Chondrocyte (in vitro differentiated cells): ENCODE measurements around the gene SLC66A3. TPM values are rescaled to one million over a fixed set of nuclear protein-coding genes. Genes with fewer than 3 reads are reported as not detected.

ENCODE experiments used
- DNase-seq: peaks from one replicate; pipeline ENCODE4 v3.0.0; 2021; ENCODE audit warnings: mixed read lengths, low spot score
- H3K27ac Mint-ChIP-seq: one replicate; pipeline ENCODE4 v1.8.0; 2021; ENCODE audit warnings: mild to moderate bottlenecking, moderate library complexity, mixed read lengths; ENCODE audit not compliant: unreplicated experiment
- H3K27me3 Mint-ChIP-seq: 2 replicates; pipeline ENCODE4 v1.8.0; 2021; ENCODE audit warnings: low read depth, mixed read lengths
- H3K36me3 Mint-ChIP-seq: 2 replicates; pipeline ENCODE4 v1.8.0; 2021; ENCODE audit warnings: low read depth, mixed read lengths
- H3K4me1 Mint-ChIP-seq: 2 replicates; pipeline ENCODE4 v1.8.0; 2021; ENCODE audit warnings: low read depth, mild to moderate bottlenecking, mixed read lengths
- H3K4me3 Mint-ChIP-seq: one replicate; pipeline ENCODE4 v1.8.0; 2021; ENCODE audit warnings: mild to moderate bottlenecking, moderate library complexity, mixed read lengths; ENCODE audit not compliant: unreplicated experiment
- H3K9me3 Mint-ChIP-seq: 2 replicates; pipeline ENCODE4 v1.8.0; 2021; ENCODE audit warnings: low read depth, mixed read lengths
- total RNA-seq: library from RNA; stranded (reverse); gene quantifications from 3 replicates; pipeline ENCODE4 v1.2.1, GENCODE V29; 2021
- TF ChIP-seq, protein P1 (sequence below): fragments of 200-600 bp; sonication (generic); IDR thresholded peaks from 2 replicates; pipeline ENCODE4 v1.5.0; 2021; ENCODE audit warnings: antibody characterized with exemption, mild to moderate bottlenecking, moderate library complexity

Gene SLC66A3
- total RNA-seq, 1 donor from 2014 or later: 29.3 TPM

DNA sequence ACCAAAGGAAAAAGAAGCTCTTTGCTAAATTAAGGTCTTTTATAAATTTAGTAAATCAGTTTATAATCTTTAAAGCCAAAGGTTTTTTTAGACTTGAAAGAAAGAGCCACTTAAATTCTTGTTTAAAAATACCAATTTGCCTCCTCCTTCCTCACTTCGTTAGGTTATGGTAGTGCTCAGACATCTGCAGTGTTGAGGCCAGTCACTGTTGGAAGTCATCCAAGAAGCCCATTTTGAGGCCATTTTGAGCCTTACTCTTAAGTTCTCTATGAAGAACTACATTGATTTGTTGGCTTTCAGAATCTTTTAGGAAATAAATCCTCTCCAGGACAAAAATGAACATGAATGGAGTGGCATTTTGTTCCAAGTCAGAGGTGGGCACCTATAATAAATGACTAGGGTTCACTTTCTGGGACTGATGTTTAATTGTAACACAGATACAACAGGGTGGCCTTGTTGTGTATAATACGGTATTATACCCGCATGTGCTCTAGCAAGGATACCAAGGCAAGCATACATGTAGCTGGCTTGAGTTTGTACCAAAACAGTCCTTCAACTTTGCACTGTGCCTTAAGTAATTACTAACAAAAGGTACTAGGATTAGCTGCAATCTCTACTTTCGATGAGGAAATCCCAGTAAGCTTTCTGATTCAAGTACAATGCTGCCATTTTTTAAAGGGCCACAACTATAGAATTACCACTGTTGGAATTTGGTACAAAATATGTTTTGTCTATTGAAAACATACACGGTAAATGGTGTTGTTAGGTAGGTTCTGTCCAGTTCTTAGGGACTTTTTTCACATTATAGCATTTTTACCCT lies 22.8 kb downstream of the SLC66A3 start:
- H3K4me3 Mint-ChIP-seq: no peak overlapping the region
- H3K27me3 Mint-ChIP-seq: no peaks in the 10 kb centered on the region
- peaks cover 3% of the 10 kb centered on the region for H3K36me3 Mint-ChIP-seq
- H3K4me1 Mint-ChIP-seq: peaks cover 25% of the 10 kb centered on the region
- TF ChIP-seq, protein P1, sequence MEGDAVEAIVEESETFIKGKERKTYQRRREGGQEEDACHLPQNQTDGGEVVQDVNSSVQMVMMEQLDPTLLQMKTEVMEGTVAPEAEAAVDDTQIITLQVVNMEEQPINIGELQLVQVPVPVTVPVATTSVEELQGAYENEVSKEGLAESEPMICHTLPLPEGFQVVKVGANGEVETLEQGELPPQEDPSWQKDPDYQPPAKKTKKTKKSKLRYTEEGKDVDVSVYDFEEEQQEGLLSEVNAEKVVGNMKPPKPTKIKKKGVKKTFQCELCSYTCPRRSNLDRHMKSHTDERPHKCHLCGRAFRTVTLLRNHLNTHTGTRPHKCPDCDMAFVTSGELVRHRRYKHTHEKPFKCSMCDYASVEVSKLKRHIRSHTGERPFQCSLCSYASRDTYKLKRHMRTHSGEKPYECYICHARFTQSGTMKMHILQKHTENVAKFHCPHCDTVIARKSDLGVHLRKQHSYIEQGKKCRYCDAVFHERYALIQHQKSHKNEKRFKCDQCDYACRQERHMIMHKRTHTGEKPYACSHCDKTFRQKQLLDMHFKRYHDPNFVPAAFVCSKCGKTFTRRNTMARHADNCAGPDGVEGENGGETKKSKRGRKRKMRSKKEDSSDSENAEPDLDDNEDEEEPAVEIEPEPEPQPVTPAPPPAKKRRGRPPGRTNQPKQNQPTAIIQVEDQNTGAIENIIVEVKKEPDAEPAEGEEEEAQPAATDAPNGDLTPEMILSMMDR: no peak
- no peak for DNase-seq
- H3K9me3 Mint-ChIP-seq: no peaks in the 10 kb centered on the region
- H3K27ac Mint-ChIP-seq: no peak overlapping the region

DNA sequence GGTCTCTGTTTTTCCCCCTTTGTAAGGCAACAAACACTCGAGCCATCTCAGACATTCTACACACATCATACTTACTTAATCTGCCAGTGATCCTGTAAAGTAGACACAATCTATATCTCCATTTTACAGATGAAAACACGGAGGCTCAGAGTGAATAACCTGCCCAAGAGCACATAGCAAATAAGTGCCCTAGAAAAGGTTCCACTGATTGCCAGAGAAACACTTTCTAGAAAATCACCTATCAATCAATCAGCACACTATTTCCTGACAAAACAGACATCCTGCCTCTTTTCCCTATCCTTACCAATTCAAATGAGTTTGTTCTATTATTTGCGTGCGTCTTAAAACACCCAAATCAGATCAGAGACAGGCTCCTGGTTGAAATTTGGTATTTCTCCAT lies 23.9 kb downstream of the SLC66A3 start:
- Mint-ChIP-seq H3K36me3 (peaks cover 3% of the 10 kb centered on the region), H3K4me3 (no peak overlapping the region), H3K27me3 (no peaks in the 10 kb centered on the region), H3K27ac (no peak overlapping the region), H3K9me3 (no peaks in the 10 kb centered on the region), H3K4me1 (peaks cover 35% of the 10 kb centered on the region)
- TF ChIP-seq, protein P1: no peak
- no peak for DNase-seq

DNA sequence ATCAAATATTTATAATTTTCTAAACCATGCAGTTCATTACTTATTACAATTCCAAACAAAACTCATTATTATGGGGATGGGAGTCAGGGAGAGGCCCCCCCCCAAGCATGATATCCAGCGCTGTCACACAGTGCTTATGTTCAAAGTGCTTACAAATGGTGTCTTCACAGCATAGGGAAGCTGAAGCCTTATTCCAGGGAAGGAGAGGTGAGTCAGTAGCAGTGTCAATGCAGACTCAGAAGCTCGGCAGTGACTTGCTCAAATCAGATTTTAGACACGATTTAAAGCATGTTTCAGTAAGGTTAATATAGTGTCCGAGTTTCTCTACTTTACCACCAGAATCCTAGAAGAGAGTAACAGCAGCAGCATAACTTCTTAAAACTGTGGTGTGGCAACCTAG lies 24.6 kb downstream of the SLC66A3 start:
- H3K27me3 Mint-ChIP-seq: no peaks in the 10 kb centered on the region
- TF ChIP-seq, protein P1: no peak
- H3K4me3 Mint-ChIP-seq: no peak overlapping the region
- H3K4me1 Mint-ChIP-seq: peaks cover 34% of the 10 kb centered on the region
- DNase-seq: no peak
- H3K9me3 Mint-ChIP-seq: no peaks in the 10 kb centered on the region
- no peak overlapping the region for H3K27ac Mint-ChIP-seq
- H3K36me3 Mint-ChIP-seq: peaks cover 3% of the 10 kb centered on the region

DNA sequence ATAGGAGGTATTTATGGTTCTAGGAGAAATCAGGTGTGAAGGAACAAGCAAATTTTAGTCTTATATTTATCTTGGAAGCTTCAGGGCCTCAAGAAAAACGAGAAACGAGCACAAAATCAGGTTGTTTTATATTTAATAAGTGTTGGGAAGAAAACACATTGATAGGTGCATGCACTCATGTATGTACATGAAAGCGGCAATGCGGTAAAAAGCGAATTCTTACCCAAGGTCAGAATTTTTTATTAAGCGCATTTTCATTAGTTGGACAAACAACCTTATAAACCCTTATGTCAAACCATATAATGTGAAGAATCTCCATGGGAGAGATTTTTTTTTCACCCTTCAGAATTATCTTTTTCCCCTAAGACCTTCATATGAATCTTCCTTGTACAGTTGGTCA lies 25.4 kb downstream of the SLC66A3 start:
- peaks cover 26% of the 10 kb centered on the region for H3K4me1 Mint-ChIP-seq
- peaks cover 3% of the 10 kb centered on the region for H3K36me3 Mint-ChIP-seq
- H3K9me3 Mint-ChIP-seq: no peaks in the 10 kb centered on the region
- no peak overlapping the region for H3K4me3 Mint-ChIP-seq
- TF ChIP-seq, protein P1: no peak
- no peak overlapping the region for H3K27ac Mint-ChIP-seq
- DNase-seq: no peak
- no peaks in the 10 kb centered on the region for H3K27me3 Mint-ChIP-seq

DNA sequence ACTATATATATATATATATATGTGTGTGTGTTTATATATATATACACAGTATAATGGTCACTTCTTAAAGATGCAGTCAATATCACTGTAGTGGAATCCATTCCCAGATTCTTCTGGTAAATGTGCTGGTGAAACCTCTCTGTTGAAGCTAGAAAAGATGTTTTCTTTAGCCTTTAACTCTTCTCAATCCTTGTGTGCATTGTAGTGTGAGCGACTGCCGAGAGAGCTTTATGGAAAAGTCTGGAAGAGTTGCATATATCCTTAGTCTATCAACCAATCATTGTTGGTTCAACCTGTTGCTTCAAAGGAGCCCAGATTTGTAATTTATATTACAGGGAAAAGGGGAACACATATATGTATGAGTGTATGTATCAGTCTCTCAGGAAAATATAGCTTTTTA lies 27.7 kb downstream of the SLC66A3 start:
- Mint-ChIP-seq H3K36me3 (peaks cover 9% of the 10 kb centered on the region), H3K9me3 (no peaks in the 10 kb centered on the region), H3K4me3 (no peak overlapping the region), H3K27me3 (no peaks in the 10 kb centered on the region), H3K27ac (peak overlapping the region; percentile 2), H3K4me1 (peaks cover 18% of the 10 kb centered on the region)
- no peak for DNase-seq
- TF ChIP-seq, protein P1: no peak
